ENCODE measurements around the gene TRIM33. TPM values are rescaled to one million over a fixed set of nuclear protein-coding genes. Genes with fewer than 3 reads are reported as not detected.

TRIM33 gene
- total and polyA plus RNA-seq, 2 of the 8 experiments (the other 6 are each of a cell fraction or from before 2014, with no cell fraction given), result 17.1 to 52.3 TPM

GRCh38 chr1:114530224-114530623 is 19.2 kb upstream of the TRIM33 start (continued):
- no peak for TF ChIP-seq SP4 (IDR thresholded peaks at IDR 0.05; ENCODE audit: low read length)
- TF ChIP-seq HDAC2 (IDR thresholded peaks at IDR 0.05; ENCODE audit: borderline replicate concordance in 1 of 2, low read depth in 2 of 2, low read length in 2 of 2), result no peak
- no peak for TF ChIP-seq TAF1 (IDR thresholded peaks at IDR 0.05; ENCODE audit: low read depth, low read length)
